K562 (cell line): Measurements from ENCODE around the gene PLEKHO2. TPM values are rescaled to one million over a fixed set of nuclear protein-coding genes. Genes with fewer than 3 reads are reported as not detected.

ENCODE experiments used
- ATAC-seq: fragments of 200-7000 bp; cut with Tn5 transposase; 3 replicates; pipeline ENCODE4 v1.9.1; 2020; ENCODE audit warnings: moderate library complexity
- BruUV-seq: library from RNA; stranded (reverse); fragments of 400-500 nt; replicated peaks from 2 replicates; lab custom pipeline; 2021; lab: Mats Ljungman, UMichigan
- CTCF ChIA-PET: fragments of 300-600 bp; formaldehyde crosslinking; extraction: SDS; loops from one replicate; lab custom pipeline; 2021; ENCODE audit warnings: low intra/inter-chr PET ratio; lab: Yijun Ruan, JAX
- POLR2A ChIA-PET: fragments of 300-600, 350-650 bp; sonication (Branson Sonifier 250); formaldehyde crosslinking; extraction: SDS; loops from one replicate; lab custom pipeline; 2021; ENCODE audit warnings: antibody characterized with exemption, inconsistent platforms; lab: Yijun Ruan, JAX
- DNase-seq, 4 experiments: peaks; one replicate each; pipeline versions ENCODE4 v3.0.0 to v3.0.0-alpha.2; 2011 to 2018; ENCODE audit warnings: low spot score in 3 of 4, mixed read lengths in 3 of 4; ENCODE audit errors: extremely low read depth in 1 of 4
- FAIRE-seq: peaks from 2 replicates; lab custom pipeline; 2011; peaks lifted over from hg19 to GRCh38; lab: Jason Lieb, UNC
- H2AFZ ChIP-seq: 2 replicates; pipeline ENCODE4 v1.6.0; 2011; ENCODE audit warnings: low read depth, low read length, control low read depth, inconsistent platforms
- H3K27ac ChIP-seq: fragments of 200-600 bp; 3 replicates; pipeline ENCODE4 v1.8.0; 2011; ENCODE audit warnings: low read depth, mild to moderate bottlenecking, control low read depth, inconsistent platforms, low read length, moderate library complexity, mixed read lengths; ENCODE audit errors: extremely low read depth
- H3K27me3 ChIP-seq, 2 experiments: fragments of 300-600 bp in 1 of 2; 2 replicates in 1 of 2; 3 replicates in 1 of 2; pipeline versions ENCODE4 v1.6.0 to v1.8.0; 2011; ENCODE audit warnings: inconsistent platforms in 2 of 2, low read length in 2 of 2, mild to moderate bottlenecking in 1 of 2, mixed read lengths in 1 of 2, moderate library complexity in 1 of 2; ENCODE audit not compliant: control insufficient read depth in 2 of 2, insufficient read depth in 2 of 2
- H3K36me3 ChIP-seq: fragments of 300-600 bp; 3 replicates; pipeline ENCODE4 v1.8.0; 2011; ENCODE audit warnings: mild to moderate bottlenecking, low read length, inconsistent platforms; ENCODE audit not compliant: control insufficient read depth, insufficient read depth
- H3K4me1 ChIP-seq, 2 experiments: fragments of 200-600 bp in 1 of 2; replicated peaks in 1 of 2; 2 replicates in 1 of 2; 3 replicates in 1 of 2; pipeline versions ENCODE4 v1.5.1 to v1.8.0; 2011; ENCODE audit warnings: inconsistent platforms in 2 of 2, low read length in 2 of 2, mild to moderate bottlenecking in 1 of 2, mixed read lengths in 1 of 2, moderate library complexity in 1 of 2; ENCODE audit not compliant: control insufficient read depth in 2 of 2, insufficient read depth in 2 of 2
- H3K4me2 ChIP-seq: 2 replicates; pipeline ENCODE4 v1.6.1; 2011; ENCODE audit warnings: low read length, control low read depth, inconsistent platforms, mixed read lengths; ENCODE audit not compliant: insufficient read depth
- H3K4me3 ChIP-seq: fragments of 200-600 bp; sonication (generic), shearing (Covaris generic); 2 replicates; pipeline ENCODE4 v1.5.1; 2016; ENCODE audit warnings: control low read depth, inconsistent platforms
- H3K79me2 ChIP-seq: fragments of 200-600 bp; 3 replicates; pipeline ENCODE4 v1.8.0; 2011; ENCODE audit warnings: low read length, inconsistent platforms; ENCODE audit not compliant: control insufficient read depth, insufficient read depth
- H3K9ac ChIP-seq, 2 experiments: 2 replicates each; pipeline versions ENCODE4 v1.6.0 to v1.6.1; 2011; ENCODE audit warnings: low read depth in 2 of 2, low read length in 2 of 2, control low read depth in 1 of 2, inconsistent platforms in 1 of 2, mild to moderate bottlenecking in 1 of 2, mixed read lengths in 1 of 2; ENCODE audit not compliant: insufficient read depth in 1 of 2
- H3K9me1 ChIP-seq: one replicate; pipeline ENCODE4 v1.6.0; 2011; ENCODE audit warnings: inconsistent platforms, mild to moderate bottlenecking, low read length, moderate library complexity; ENCODE audit not compliant: control insufficient read depth, insufficient read depth
- H3K9me3 ChIP-seq: replicated peaks from 2 replicates; pipeline ENCODE4 v1.5.1; 2011; ENCODE audit warnings: low read depth, low read length, inconsistent platforms; ENCODE audit not compliant: control insufficient read depth, insufficient read depth
- H4K20me1 ChIP-seq: replicated peaks from 2 replicates; pipeline ENCODE4 v1.6.1; 2011; ENCODE audit warnings: low read length, inconsistent platforms, mixed read lengths; ENCODE audit not compliant: control insufficient read depth, insufficient read depth
- HDAC1 ChIP-seq, 2 experiments: fragments of 450-650 bp; IDR thresholded peaks; 2 replicates each; pipeline ENCODE4 v1.6.1; 2016 to 2017; ENCODE audit warnings: inconsistent platforms in 1 of 2, mild to moderate bottlenecking in 1 of 2, moderate library complexity in 1 of 2
- MYC ChIP-seq, 2 experiments: fragments of 250-450 bp in 1 of 2; sonication (Bioruptor Pico) in 1 of 2; IDR thresholded peaks; 2 replicates each; pipeline versions ENCODE4 v1.5.1 to v1.6.1; 2012 to 2021; ENCODE audit warnings: low read depth in 2 of 2, borderline replicate concordance in 1 of 2, improper control_type of control experiment in 1 of 2, low read length in 1 of 2, mild to moderate bottlenecking in 1 of 2, moderate library complexity in 1 of 2
- SMAD4 ChIP-seq: fragments of 250-450 bp; sonication (Bioruptor Pico); conservative IDR thresholded peaks from 2 replicates; pipeline ENCODE4 v1.8.0; 2021; ENCODE audit warnings: inconsistent platforms, mild to moderate bottlenecking, moderate library complexity
- SUPT5H ChIP-seq: fragments of 450-650 bp; IDR thresholded peaks from 2 replicates; pipeline ENCODE4 v1.6.1; 2016
- WGBS: fragments of 100-300 bp; shearing (Covaris generic); methylation state at CpG from one replicate; pipeline ENCODE4 v1.1.6; 2016; ENCODE audit warnings: low coverage, mixed read lengths; ENCODE audit not compliant: insufficient coverage; ENCODE audit errors: missing lambda C conversion rate; 5-methylcytosine and 5-hydroxymethylcytosine counted together
- in situ Hi-C: fragments of 300-500 bp; cut with MboI; formaldehyde crosslinking; loops from 4 replicates; pipeline ENCODE4 v1.15.0; 2018; ENCODE audit warnings: inconsistent platforms, mixed read lengths
- intact Hi-C: fragments of 100-400 bp; cut with micrococcal nuclease; formaldehyde crosslinking; loops from 2 replicates; pipeline ENCODE4 v1.14.2; 2022
- polyA plus RNA-seq, 8 experiments: library from polyadenylated mRNA; depleted of rRNA in 4 of 8; stranded (reverse) in 5 of 8; unstranded in 3 of 8; fragments of >200 nt; fragmentation: Nextera tagmentation in 2 of 8; fragmentation: Illumina TruSeq in 1 of 8; extraction: Ambion mirVana in 2 of 8; extraction: Trizol in 1 of 8; gene quantifications; 2 replicates each; pipeline versions ENCODE4 v1.2.1 to v1.2.3, GENCODE V29; 2011 to 2014; ENCODE audit warnings: inconsistent platforms in 1 of 8, missing spikeins in 1 of 8
- total RNA-seq, 7 experiments: library from RNA; depleted of rRNA in 6 of 7; stranded (reverse); fragments of >200 nt in 6 of 7; fragmentation: Illumina TruSeq in 2 of 7; extraction: Trizol in 2 of 7; gene quantifications; 2 replicates each; pipeline versions ENCODE4 v1.2.1 to v1.2.3, GENCODE V29; 2011 to 2021; ENCODE audit warnings: low replicate concordance in 1 of 7
- TF ChIP-seq, protein P1 (sequence below): sonication (generic); formaldehyde crosslinking; IDR thresholded peaks from 2 replicates; pipeline ENCODE4 v1.8.1; 2023; ENCODE audit warnings: mild to moderate bottlenecking, missing genetic modification reagents

The PLEKHO2 gene
- total and polyA plus RNA-seq, 9 of the 15 experiments (the other 6 are each of a cell fraction or from before 2014, with no cell fraction given) = 0.24 to 8.8 (median 5.5) TPM

DNA sequence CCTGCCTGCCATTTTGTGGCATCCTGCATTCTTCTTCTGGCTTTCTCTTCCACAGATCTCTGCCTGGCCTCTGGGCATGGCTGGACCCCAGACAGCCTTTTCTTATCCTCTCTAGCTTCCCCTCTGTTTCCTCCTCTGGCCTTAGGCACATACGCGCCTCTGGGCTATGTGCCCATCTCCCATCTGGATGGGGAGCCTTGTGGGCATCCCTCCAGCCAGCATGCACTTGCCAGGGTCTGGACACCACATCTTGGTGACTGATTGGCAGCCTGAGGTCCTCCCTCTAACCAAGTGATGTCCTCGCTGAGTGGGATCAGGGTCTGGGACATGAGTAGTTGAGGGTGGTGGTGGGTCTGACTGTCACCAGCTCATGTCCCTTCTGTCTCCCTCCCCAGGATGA lies 12.8 kb downstream of the PLEKHO2 start:
- no TSS peak for BruUV-seq
- CTCF ChIA-PET = no interaction called here
- H3K27ac ChIP-seq = no peak overlapping the region
- no peaks in the 10 kb centered on the region for H3K9me3 ChIP-seq
- H3K4me3 ChIP-seq = no peak overlapping the region
- POLR2A ChIA-PET = interaction anchor here (0.8 kb wide), 1 partner anchor 18 kb away, joined by 3 read pairs; no protein-coding TSS in a partner anchor
- H3K79me2 ChIP-seq = no peaks in the 10 kb centered on the region
- H2AFZ ChIP-seq = no peak overlapping the region
- H3K4me1 ChIP-seq = peaks cover 0 to 9% of the 10 kb centered on the region in 2 experiments; a peak in 3 of 5 replicates
- peaks cover 49% of the 10 kb centered on the region; the same call in 2 of the 3 replicates for H3K36me3 ChIP-seq
- H3K9ac ChIP-seq = 0 out of 4 replicates have a peak overlapping the region, but pooled peaks of 1 of the 2 experiments have one; percentile 42
- intact Hi-C loops = no loop called here
- WGBS = 93% methylated on average over 3 of the region's 3 CpGs
- H3K4me2 ChIP-seq = no peak overlapping the region
- peaks cover 5% of the 10 kb centered on the region; the same call in 1 of the 2 replicates for H4K20me1 ChIP-seq
- FAIRE-seq (no peak), ATAC-seq (no peak)
- in situ Hi-C loops = no loop called here
- no peaks in the 10 kb centered on the region for H3K27me3 ChIP-seq
- H3K9me1 ChIP-seq = no peaks in the 10 kb centered on the region
- TF ChIP-seq SUPT5H = no peak
- TF ChIP-seq, protein P1, sequence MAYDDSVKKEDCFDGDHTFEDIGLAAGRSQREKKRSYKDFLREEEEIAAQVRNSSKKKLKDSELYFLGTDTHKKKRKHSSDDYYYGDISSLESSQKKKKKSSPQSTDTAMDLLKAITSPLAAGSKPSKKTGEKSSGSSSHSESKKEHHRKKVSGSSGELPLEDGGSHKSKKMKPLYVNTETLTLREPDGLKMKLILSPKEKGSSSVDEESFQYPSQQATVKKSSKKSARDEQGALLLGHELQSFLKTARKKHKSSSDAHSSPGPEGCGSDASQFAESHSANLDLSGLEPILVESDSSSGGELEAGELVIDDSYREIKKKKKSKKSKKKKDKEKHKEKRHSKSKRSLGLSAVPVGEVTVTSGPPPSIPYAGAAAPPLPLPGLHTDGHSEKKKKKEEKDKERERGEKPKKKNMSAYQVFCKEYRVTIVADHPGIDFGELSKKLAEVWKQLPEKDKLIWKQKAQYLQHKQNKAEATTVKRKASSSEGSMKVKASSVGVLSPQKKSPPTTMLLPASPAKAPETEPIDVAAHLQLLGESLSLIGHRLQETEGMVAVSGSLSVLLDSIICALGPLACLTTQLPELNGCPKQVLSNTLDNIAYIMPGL (CRISPR knock-in tag) = no peak
- no peak for TF ChIP-seq MYC (IDR thresholded peaks at IDR 0.05; ENCODE audit: low read depth, low read length)
- TF ChIP-seq MYC (CRISPR knock-in tag; IDR thresholded peaks at IDR 0.05; ENCODE audit: borderline replicate concordance, low read depth) = no peak
- no peak for TF ChIP-seq SMAD4 (CRISPR knock-in tag)
- TF ChIP-seq HDAC1 (IDR thresholded peaks at IDR 0.05) = no peak
- TF ChIP-seq, all 486 proteins: peak for 0
- DNase-seq = no peak
